Epithelial cell of prostate (primary cell): ENCODE measurements around the gene LRRC8E.
"Not testable (repeated sequence)": the region's sequence is repeated elsewhere in the genome, so short reads cannot be mapped to it uniquely, and the experiment has no call there.

Experiments
- DNase-seq: peaks from one replicate; pipeline ENCODE4 v3.0.0-alpha.2; 2011; ENCODE audit warnings: low read depth, low spot score
- H3K27ac ChIP-seq: fragments of 450-650 bp; 2 replicates; pipeline ENCODE4 v1.5.1; 2017; ENCODE audit warnings: mild to moderate bottlenecking

LRRC8E gene

GRCh38 chr19:7915250-7916102 is 27.2 kb downstream of the LRRC8E start:
- H3K27ac ChIP-seq, result no peak overlapping the region
- no peak for DNase-seq

GRCh38 chr19:7916103-7916954 is 28.0 kb downstream of the LRRC8E start:
- DNase-seq, result no peak
- peak overlapping the region; percentile 22 for H3K27ac ChIP-seq

- peak overlapping the region; percentile 22 for H3K27ac ChIP-seq
- no peak for DNase-seq
These were observed 28.6 kb downstream of the LRRC8E start for GRCh38 chr19:7916955-7917266.

- no peak for DNase-seq
- peak overlapping the region; percentile 22 for H3K27ac ChIP-seq
These were observed 29.2 kb downstream of the LRRC8E start for GRCh38 chr19:7917267-7918061.

- H3K27ac ChIP-seq, DNase-seq: not testable (repeated sequence)
These were observed 29.8 kb downstream of the LRRC8E start for GRCh38 chr19:7918062-7918614.

GRCh38 chr19:7918615-7919421 is 30.5 kb downstream of the LRRC8E start:
- DNase-seq, result no peak
- no peak overlapping the region for H3K27ac ChIP-seq

GRCh38 chr19:7919610-7920518 is 31.6 kb downstream of the LRRC8E start, which contains the start of gene SNAPC2:
Gene SNAPC2 (plus strand): TSS chr19:7920338. CDS start chr19:7920367, 29 bp downstream.
- H3K27ac ChIP-seq, result peak within 1 kb of the TSS; percentile 85
- peak; percentile 61 for DNase-seq

- H3K27ac ChIP-seq, result peak overlapping the region; percentile 85
- peak; percentile 72 for DNase-seq
These were observed 32.4 kb downstream of the LRRC8E start for GRCh38 chr19:7920519-7921301.

- H3K27ac ChIP-seq, result peak overlapping the region; percentile 85
- no peak for DNase-seq
These were observed 33.1 kb downstream of the LRRC8E start for GRCh38 chr19:7921302-7921966.

- H3K27ac ChIP-seq, result peak overlapping the region; percentile 85
- DNase-seq, result no peak
These were observed 33.9 kb downstream of the LRRC8E start for GRCh38 chr19:7921967-7922835.

- DNase-seq, result no peak
- H3K27ac ChIP-seq, result no peak overlapping the region
These were observed 34.5 kb downstream of the LRRC8E start for GRCh38 chr19:7922836-7923195.

- DNase-seq, result no peak
These were observed 35.2 kb downstream of the LRRC8E start for GRCh38 chr19:7923295-7924191.

GRCh38 chr19:7924241-7924640 is 35.9 kb downstream of the LRRC8E start:
- no peak for DNase-seq
- H3K27ac ChIP-seq, result no peak overlapping the region

More at GRCh38 chr19:7923295-7924191, 35.2 kb downstream of the LRRC8E start:
- no peak overlapping the region for H3K27ac ChIP-seq

GRCh38 chr19:7924651-7925170 is 36.4 kb downstream of the LRRC8E start:
- H3K27ac ChIP-seq, result no peak overlapping the region
- DNase-seq, result no peak
